ENCODE results near the gene AGBL5.

AGBL5 gene

GRCh38 chr2:27085673-27086089, 34.2 kb downstream of the AGBL5 start:
- TF ChIP-seq CTCF (IDR thresholded peaks at IDR 0.05; ENCODE audit: insufficient read depth, low read length, poor library complexity, severe bottlenecking), result peak; percentile 38
- H3K27me3 ChIP-seq (replicated peaks; ENCODE audit: control insufficient read depth, insufficient read depth, low read length), result no peaks in the 10 kb centered on the region
- peak overlapping the region; percentile 68 for H3K4me3 ChIP-seq (replicated peaks; ENCODE audit: low read depth, low read length)
- DNase-seq (ENCODE audit: extremely low read depth, insufficient read length), result peak; percentile 52
- H3K36me3 ChIP-seq (ENCODE audit: control insufficient read depth, insufficient read depth, low read length), result no peaks in the 10 kb centered on the region

- DNase-seq (ENCODE audit: extremely low read depth, insufficient read length), result peak; percentile 97
- no peaks in the 10 kb centered on the region for H3K36me3 ChIP-seq (ENCODE audit: control insufficient read depth, insufficient read depth, low read length)
Observed at GRCh38 chr2:27086090-27086723, 34.7 kb downstream of the AGBL5 start.

GRCh38 chr2:27086724-27087593, 35.5 kb downstream of the AGBL5 start, which contains the start of gene KHK:
Gene KHK (plus strand): TSS chr2:27086772. CDS start chr2:27087260, 488 bp downstream.
- no peak for TF ChIP-seq CTCF (IDR thresholded peaks at IDR 0.05; ENCODE audit: insufficient read depth, low read length, poor library complexity, severe bottlenecking)
- Histone ChIP-seq H3K36me3 (ENCODE audit: control insufficient read depth, insufficient read depth, low read length) (no peaks in the 10 kb centered on the region), H3K27me3 (replicated peaks; ENCODE audit: control insufficient read depth, insufficient read depth, low read length) (no peaks in the 10 kb centered on the region), H3K4me3 (replicated peaks; ENCODE audit: low read depth, low read length) (peak within 1 kb of the TSS; percentile 68)
- DNase-seq (ENCODE audit: extremely low read depth, insufficient read length), result no peak

More at GRCh38 chr2:27086090-27086723, 34.7 kb downstream of the AGBL5 start:
- peak; percentile 42 for TF ChIP-seq CTCF (IDR thresholded peaks at IDR 0.05; ENCODE audit: insufficient read depth, low read length, poor library complexity, severe bottlenecking)
- Histone ChIP-seq H3K4me3 (replicated peaks; ENCODE audit: low read depth, low read length) (peak overlapping the region; percentile 68), H3K27me3 (replicated peaks; ENCODE audit: control insufficient read depth, insufficient read depth, low read length) (no peaks in the 10 kb centered on the region)

- TF ChIP-seq CTCF (IDR thresholded peaks at IDR 0.05; ENCODE audit: insufficient read depth, low read length, poor library complexity, severe bottlenecking), result no peak
- DNase-seq (ENCODE audit: extremely low read depth, insufficient read length), result no peak
- Histone ChIP-seq H3K4me3 (replicated peaks; ENCODE audit: low read depth, low read length) (no peak overlapping the region), H3K27me3 (replicated peaks; ENCODE audit: control insufficient read depth, insufficient read depth, low read length) (no peaks in the 10 kb centered on the region), H3K36me3 (ENCODE audit: control insufficient read depth, insufficient read depth, low read length) (no peaks in the 10 kb centered on the region)
Observed at GRCh38 chr2:27087823-27088410, 36.4 kb downstream of the AGBL5 start.

- no peak for TF ChIP-seq CTCF (IDR thresholded peaks at IDR 0.05; ENCODE audit: insufficient read depth, low read length, poor library complexity, severe bottlenecking)
- DNase-seq (ENCODE audit: extremely low read depth, insufficient read length), result no peak
- H3K36me3 ChIP-seq (ENCODE audit: control insufficient read depth, insufficient read depth, low read length), result no peaks in the 10 kb centered on the region
- no peak overlapping the region for H3K4me3 ChIP-seq (replicated peaks; ENCODE audit: low read depth, low read length)
- no peaks in the 10 kb centered on the region for H3K27me3 ChIP-seq (replicated peaks; ENCODE audit: control insufficient read depth, insufficient read depth, low read length)
Observed at GRCh38 chr2:27088634-27089033, 37.2 kb downstream of the AGBL5 start.

Data from GM06990 (cell line).